Peyer's patch (tissue), 4 donors: ENCODE results near the gene MYCBPAP. TPM values are rescaled to one million over a fixed set of nuclear protein-coding genes. Genes with fewer than 3 reads are reported as not detected.

Experiments used
- DNase-seq, 3 donors: peaks; one replicate each; pipeline ENCODE4 v3.0.0-alpha.2; 2017 to 2019
- H3K27ac ChIP-seq, 4 donors: fragments of 200-600 bp; sonication (generic); one replicate each; pipeline ENCODE4 v1.5.1; 2016 to 2019
- H3K27me3 ChIP-seq, 2 donors: fragments of 200-600 bp; sonication (generic); one replicate each; pipeline ENCODE4 v1.5.1; 2019
- H3K36me3 ChIP-seq, 3 donors: fragments of 200-600 bp; sonication (generic); one replicate each; pipeline ENCODE4 v1.5.1; 2016 to 2019
- H3K4me1 ChIP-seq, 4 donors: fragments of 200-600 bp; sonication (generic); one replicate each; pipeline ENCODE4 v1.5.1; 2016 to 2019
- H3K4me3 ChIP-seq, 4 donors: fragments of 200-600 bp; sonication (generic); 1 replicate in 3 of 4; 2 replicates in 1 of 4; pipeline ENCODE4 v1.5.1; 2016 to 2019; ENCODE audit warnings: mild to moderate bottlenecking in 1 of 4
- H3K9me3 ChIP-seq, 4 donors: fragments of 200-600 bp; sonication (generic); one replicate each; pipeline ENCODE4 v1.5.1; 2016 to 2019; ENCODE audit warnings: mild to moderate bottlenecking in 1 of 4
- CTCF ChIP-seq, 6 experiments: fragments of 450-650 bp in 4 of 6; fragments of 200-600 bp in 2 of 6; sonication (generic) in 1 of 6; IDR thresholded peaks; one replicate each; pipeline ENCODE4 v1.5.1; 2017 to 2019; ENCODE audit warnings: antibody characterized with exemption in 6 of 6, mild to moderate bottlenecking in 3 of 6, moderate library complexity in 1 of 6
- POLR2A ChIP-seq, 2 donors: fragments of 450-650 bp; IDR thresholded peaks; one replicate each; pipeline ENCODE4 v1.5.1; 2017; ENCODE audit warnings: antibody characterized with exemption in 2 of 2, mild to moderate bottlenecking in 2 of 2, moderate library complexity in 2 of 2
- total RNA-seq, 4 donors: library from RNA; depleted of rRNA; stranded (reverse); fragments of >200 nt; gene quantifications; one replicate each; pipeline ENCODE4 v1.1.0, GENCODE V29; 2016

MYCBPAP gene
- total RNA-seq, 4 donors from 2014 or later = 0.53 to 1.1 TPM; not detected in 2

GRCh38 chr17:50511058-50511457, 2.8 kb downstream of the MYCBPAP start:
- DNase-seq = no peak
- H3K4me1 ChIP-seq = peaks cover 0 to 26% (median 6%) of the 10 kb centered on the region in 4 donors

DNA sequence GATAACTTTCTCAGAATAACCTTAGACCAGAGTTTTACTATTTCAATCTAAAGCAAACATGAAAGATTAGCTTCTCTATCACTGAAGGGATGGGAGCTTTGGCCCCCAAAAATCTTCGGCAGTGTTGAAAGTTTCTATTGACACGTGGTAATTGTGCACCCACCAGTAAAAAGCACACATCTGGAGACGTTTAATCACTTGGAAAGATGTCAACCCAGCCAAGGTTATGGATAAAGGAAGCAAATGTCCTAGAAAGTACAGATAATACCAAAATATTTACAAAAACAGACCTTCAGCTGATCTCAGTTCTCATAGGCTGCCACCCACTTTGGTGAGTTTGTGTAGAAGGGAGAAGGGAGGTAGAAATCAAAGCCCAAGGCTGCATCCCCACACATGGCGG, 5.3 kb downstream of the MYCBPAP start:
- no peak overlapping the region for H3K4me3 ChIP-seq
- H3K27ac ChIP-seq = no peak overlapping the region
- TF ChIP-seq POLR2A (IDR thresholded peaks at IDR 0.05) = no peak
- TF ChIP-seq CTCF (IDR thresholded peaks at IDR 0.05) = no peak
- H3K27me3 ChIP-seq = no peaks in the 10 kb centered on the region
- H3K36me3 ChIP-seq = no peaks in the 10 kb centered on the region
- peaks cover 0 to 17% (median 6%) of the 10 kb centered on the region in 4 donors for H3K4me1 ChIP-seq
- H3K9me3 ChIP-seq = no peaks in the 10 kb centered on the region
- no peak for DNase-seq

More at GRCh38 chr17:50511058-50511457, 2.8 kb downstream of the MYCBPAP start:
- H3K27ac ChIP-seq = peak overlapping the region in 1 of 4 donors; percentile 16
- no peaks in the 10 kb centered on the region for H3K9me3 ChIP-seq
- no peak for TF ChIP-seq CTCF (IDR thresholded peaks at IDR 0.05)
- no peak for TF ChIP-seq POLR2A (IDR thresholded peaks at IDR 0.05)
- no peaks in the 10 kb centered on the region for H3K27me3 ChIP-seq
- no peak overlapping the region for H3K4me3 ChIP-seq
- no peaks in the 10 kb centered on the region for H3K36me3 ChIP-seq

DNA sequence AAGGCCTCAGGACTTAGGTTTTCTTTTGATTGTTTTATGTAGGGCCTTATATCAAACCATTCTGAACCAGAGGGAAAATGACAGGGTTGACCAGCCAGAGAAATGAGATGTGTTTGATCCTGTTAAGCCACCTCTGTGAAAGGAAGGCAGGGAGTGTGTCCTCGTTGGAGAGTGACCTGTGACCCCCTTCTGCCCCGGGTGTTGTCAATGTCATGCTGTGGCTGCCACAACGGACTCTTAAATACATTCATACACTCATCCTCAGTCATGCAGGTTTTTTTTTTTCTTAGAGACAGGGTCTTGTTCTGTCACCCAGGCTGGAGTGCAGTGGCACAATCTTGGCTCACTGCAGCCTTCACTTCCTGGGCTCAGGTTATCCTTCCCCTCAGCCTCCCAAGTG, 6.1 kb downstream of the MYCBPAP start:
- Histone ChIP-seq H3K4me3 (no peak overlapping the region), H3K4me1 (peaks cover 0 to 11% (median under 1%) of the 10 kb centered on the region in 4 donors), H3K27me3 (no peaks in the 10 kb centered on the region), H3K9me3 (no peaks in the 10 kb centered on the region), H3K36me3 (no peaks in the 10 kb centered on the region), H3K27ac (no peak overlapping the region)
- peak in 1 of 3 donors; percentile 10 for DNase-seq
- TF ChIP-seq CTCF (IDR thresholded peaks at IDR 0.05) (no peak), POLR2A (IDR thresholded peaks at IDR 0.05) (no peak)

DNA sequence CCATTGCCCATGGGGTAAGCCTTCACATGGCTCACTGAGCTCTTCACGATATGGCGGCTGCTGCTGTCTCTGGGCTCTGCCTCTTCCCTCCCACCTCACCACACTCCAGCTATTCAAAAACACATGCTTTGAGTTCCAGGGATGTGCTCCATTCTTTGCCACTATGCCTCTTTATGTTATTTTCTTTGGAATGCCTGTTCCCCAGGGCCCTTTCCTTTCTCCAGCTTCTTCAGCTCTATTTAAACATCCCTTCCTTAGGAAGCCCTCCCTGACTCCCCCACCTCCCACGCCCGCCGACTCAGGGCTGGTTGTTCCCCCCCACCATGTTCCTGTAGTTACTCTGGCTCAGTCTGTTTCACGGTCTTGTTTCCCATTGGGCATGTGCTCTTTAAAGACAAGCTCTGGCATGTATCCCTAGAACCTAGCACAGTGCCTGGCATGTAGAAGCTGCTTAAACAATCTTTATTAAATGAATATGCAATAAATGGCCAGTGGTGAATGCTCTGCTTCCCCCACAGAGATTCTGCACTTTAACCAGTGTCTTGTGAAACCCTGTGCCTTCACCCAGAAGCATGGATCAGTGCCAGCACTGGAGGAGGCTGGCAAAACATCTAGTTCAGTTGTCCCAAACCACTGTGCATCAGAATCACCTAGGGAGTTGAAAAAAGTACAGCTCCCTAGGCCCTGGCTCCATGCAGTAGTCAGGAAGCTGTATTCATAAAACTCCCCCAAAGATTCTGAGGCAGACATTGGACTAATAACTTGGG, 6.9 kb downstream of the MYCBPAP start:
- Histone ChIP-seq H3K4me1 (peaks cover 0 to 11% (median 0%) of the 10 kb centered on the region in 4 donors), H3K36me3 (no peaks in the 10 kb centered on the region), H3K4me3 (no peak overlapping the region), H3K9me3 (no peaks in the 10 kb centered on the region), H3K27me3 (no peaks in the 10 kb centered on the region), H3K27ac (no peak overlapping the region)
- TF ChIP-seq CTCF (IDR thresholded peaks at IDR 0.05) = no peak
- DNase-seq = peak in 1 of 3 donors; percentile 30

- Histone ChIP-seq H3K9me3 (no peaks in the 10 kb centered on the region), H3K4me3 (no peak overlapping the region), H3K36me3 (no peaks in the 10 kb centered on the region), H3K4me1 (peaks cover 0 to 9% (median 0%) of the 10 kb centered on the region in 4 donors), H3K27ac (no peak overlapping the region), H3K27me3 (no peaks in the 10 kb centered on the region)
- no peak for DNase-seq
- TF ChIP-seq POLR2A (IDR thresholded peaks at IDR 0.05) (no peak), CTCF (IDR thresholded peaks at IDR 0.05) (no peak)
These were observed 8.8 kb downstream of the MYCBPAP start for GRCh38 chr17:50517011-50517410.
